ENCODE results near the gene NTN1.

NTN1 gene

DNA sequence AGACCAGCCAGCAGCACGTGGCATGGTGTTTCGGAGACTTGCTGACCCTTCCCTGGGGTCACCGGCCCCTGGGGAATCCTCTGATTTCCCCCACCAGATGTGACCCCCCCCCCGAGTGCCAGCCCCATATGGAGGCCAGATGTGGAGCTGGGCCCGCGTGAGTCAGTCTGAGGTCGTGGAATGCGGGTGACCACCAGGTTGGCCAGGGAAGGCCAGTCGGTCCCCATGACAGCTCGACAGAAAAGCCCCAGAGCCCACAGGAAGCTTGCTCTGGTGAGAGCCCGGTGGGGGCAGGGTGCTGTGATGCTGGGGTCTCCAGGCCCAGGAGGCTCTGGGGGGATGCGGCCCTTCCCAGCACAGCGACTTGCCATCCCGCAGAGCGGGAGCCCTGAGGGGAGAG lies 209.0 kb downstream of the NTN1 start:
- POLR2A ChIA-PET, result no interaction called here

GRCh38 chr17:9230861-9231260 lies 209.6 kb downstream of the NTN1 start:
- ChIA-PET POLR2A (no interaction called here), CTCF (interaction anchor here (0.5 to 0.7 kb wide), 2 partner anchors 14 to 1241 kb away, joined by 3 read pairs; no protein-coding TSS in a partner anchor)
- no peak for DNase-seq (ENCODE audit: low read depth, low spot score)
- no peak overlapping the region for H3K4me3 ChIP-seq (ENCODE audit: low read depth, low read length)
- no peak for TF ChIP-seq CTCF (IDR thresholded peaks at IDR 0.05; ENCODE audit: insufficient read depth, low read length, missing control alignments)

More for the DNA sequence above, 209.0 kb downstream of the NTN1 start:
- H3K4me3 ChIP-seq (ENCODE audit: low read depth, low read length), result no peak overlapping the region
- CTCF ChIA-PET, result interaction anchor here (0.5 to 0.7 kb wide), 2 partner anchors 13 to 1241 kb away, joined by 3 read pairs; no protein-coding TSS in a partner anchor
- no peak for TF ChIP-seq CTCF (IDR thresholded peaks at IDR 0.05; ENCODE audit: insufficient read depth, low read length, missing control alignments)
- DNase-seq (ENCODE audit: low read depth, low spot score), result no peak

DNA sequence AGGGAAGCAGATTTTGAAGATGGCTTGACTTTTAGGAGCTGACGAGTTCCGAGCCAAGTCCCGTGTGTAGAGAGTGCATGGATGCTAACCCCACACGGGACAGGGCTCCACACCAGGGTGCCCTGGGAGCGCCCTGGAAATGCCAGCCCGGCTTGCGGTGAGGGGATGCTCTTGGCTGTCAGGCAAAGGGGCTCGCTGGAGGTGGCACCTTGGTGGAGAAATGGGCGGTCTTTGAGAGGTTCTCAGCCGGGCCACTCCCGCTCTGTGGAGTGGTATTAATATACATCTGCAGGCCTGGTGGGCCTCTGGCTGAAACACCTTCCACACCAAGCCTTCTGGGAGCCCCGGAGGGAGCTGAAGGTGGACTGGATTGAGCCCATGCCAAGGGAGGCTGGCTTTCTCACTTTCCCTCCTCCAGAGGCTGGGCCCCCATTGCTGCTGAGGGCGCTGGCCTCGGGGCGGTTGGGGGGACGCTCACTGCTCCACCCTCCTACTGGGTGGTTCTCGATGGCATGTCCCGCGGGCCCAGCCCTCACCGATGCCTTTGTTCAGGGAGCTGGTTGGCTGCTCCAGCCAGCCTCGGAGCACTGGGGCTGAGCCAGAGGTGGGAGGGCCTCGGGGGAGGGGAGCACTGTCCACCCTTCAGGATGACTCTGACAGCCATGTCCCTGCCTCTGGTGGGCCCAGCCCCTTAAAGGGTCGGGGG lies 210.3 kb downstream of the NTN1 start:
- TF ChIP-seq CTCF (IDR thresholded peaks at IDR 0.05; ENCODE audit: insufficient read depth, low read length, missing control alignments), result no peak
- ChIA-PET CTCF (no interaction called here), POLR2A (no interaction called here)
- no peak overlapping the region for H3K4me3 ChIP-seq (ENCODE audit: low read depth, low read length)
- no peak for DNase-seq (ENCODE audit: low read depth, low spot score)

GRCh38 chr17:9232155-9232475 lies 210.8 kb downstream of the NTN1 start:
- ChIA-PET CTCF (no interaction called here), POLR2A (no interaction called here)
- no peak overlapping the region for H3K4me3 ChIP-seq (ENCODE audit: low read depth, low read length)
- TF ChIP-seq CTCF (IDR thresholded peaks at IDR 0.05; ENCODE audit: insufficient read depth, low read length, missing control alignments), result no peak
- no peak for DNase-seq (ENCODE audit: low read depth, low spot score)

DNA sequence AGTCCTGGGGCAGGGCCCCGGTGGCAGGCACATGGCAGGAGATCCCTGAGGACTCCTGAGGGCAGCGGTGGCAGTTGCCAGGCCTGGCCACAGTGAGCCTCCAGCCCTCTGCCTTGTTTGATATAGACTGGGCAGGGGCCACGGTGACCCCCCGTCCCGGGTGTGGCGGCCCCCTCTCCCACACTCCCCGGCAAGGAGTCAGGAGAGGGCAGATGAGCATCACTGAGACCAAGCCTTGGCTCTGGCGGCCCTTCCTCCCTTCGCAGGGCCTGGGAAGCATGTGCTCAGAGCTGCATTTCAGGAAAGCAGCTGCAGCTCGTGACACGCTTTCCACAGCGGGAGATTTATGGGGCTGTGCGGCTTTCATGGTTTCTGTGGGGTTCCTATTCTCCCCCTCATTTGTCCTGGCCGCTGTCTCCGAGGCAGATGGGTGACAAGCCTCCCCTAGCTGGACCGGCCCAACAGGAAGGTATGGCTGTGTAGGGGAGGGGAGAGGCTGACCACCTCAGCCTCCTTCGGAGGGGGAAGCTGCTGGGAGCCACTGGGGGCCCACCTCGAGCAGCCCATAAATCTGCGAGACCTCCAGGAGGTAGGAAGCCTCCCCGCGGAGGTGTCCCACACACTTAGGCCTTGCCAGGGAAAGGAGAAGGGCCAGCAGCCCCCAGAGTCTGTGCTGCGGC lies 211.4 kb downstream of the NTN1 start:
- CTCF ChIA-PET, result no interaction called here
- H3K4me3 ChIP-seq (ENCODE audit: low read depth, low read length), result no peak overlapping the region
- no peak for TF ChIP-seq CTCF (IDR thresholded peaks at IDR 0.05; ENCODE audit: insufficient read depth, low read length, missing control alignments)
- POLR2A ChIA-PET, result no interaction called here
- DNase-seq (ENCODE audit: low read depth, low spot score), result no peak

GRCh38 chr17:9233271-9233599 lies 211.9 kb downstream of the NTN1 start:
- POLR2A ChIA-PET, result no interaction called here
- no peak for TF ChIP-seq CTCF (IDR thresholded peaks at IDR 0.05; ENCODE audit: insufficient read depth, low read length, missing control alignments)
- CTCF ChIA-PET, result no interaction called here
- DNase-seq (ENCODE audit: low read depth, low spot score), result no peak
- H3K4me3 ChIP-seq (ENCODE audit: low read depth, low read length), result no peak overlapping the region
